K562 (cell line): ENCODE results near the gene ZNF33A.

ENCODE experiments used
- CTCF ChIP-seq, 3 experiments: IDR thresholded peaks in 2 of 3; conservative IDR thresholded peaks in 1 of 3; 2 replicates each; pipeline ENCODE4 v1.5.1; 2011 to 2012; ENCODE audit warnings: low read length in 3 of 3, mild to moderate bottlenecking in 3 of 3, control low read depth in 2 of 3, improper control_type of control experiment in 1 of 3, inconsistent platforms in 1 of 3, low read depth in 1 of 3, mixed read lengths in 1 of 3, moderate library complexity in 1 of 3; ENCODE audit not compliant: insufficient read depth in 2 of 3
- EP400 ChIP-seq: fragments of 450-650 bp; IDR thresholded peaks from 2 replicates; pipeline ENCODE4 v1.6.1; 2017; ENCODE audit warnings: antibody characterized with exemption, mild to moderate bottlenecking, moderate library complexity
- L3MBTL2 ChIP-seq: fragments of 450-650 bp; IDR thresholded peaks from 2 replicates; pipeline ENCODE4 v1.6.1; 2016; ENCODE audit warnings: mild to moderate bottlenecking, moderate library complexity
- RFX5 ChIP-seq: IDR thresholded peaks from 2 replicates; pipeline ENCODE4 v1.6.1; 2011; ENCODE audit warnings: low read depth, mild to moderate bottlenecking, improper control_type of control experiment, low read length
- USF2 ChIP-seq: sonication (generic); formaldehyde crosslinking; IDR thresholded peaks from 2 replicates; pipeline ENCODE4 v1.5.0; 2020; ENCODE audit warnings: missing genetic modification reagents

- TF ChIP-seq CTCF (IDR thresholded peaks at IDR 0.05 in 2 of 3, conservative IDR thresholded peaks at IDR 0.05 in 1 of 3; ENCODE audit: insufficient read depth in 2 of 3, low read depth in 1 of 3, low read length in 3 of 3), result no peak
- no peak for TF ChIP-seq L3MBTL2
- no peak for TF ChIP-seq USF2
- no peak for TF ChIP-seq RFX5
- TF ChIP-seq EP400, result no peak
These were observed 35.0 kb upstream of the ZNF33A start for GRCh38 chr10:37975401-37975991.
